Stimulated activated naive CD8-positive, alpha-beta T cell treated with anti-CD3 and anti-CD28 coated beads, Interleukin-15, amount 100 ng/mL, for 72 hours (primary cell): Measurements from ENCODE around the gene S100B.

Experiments used
- ATAC-seq: fragments of 150-1000 bp; cut with Tn5 transposase; 2 replicates; pipeline ENCODE4 v1.10.0; 2021; ENCODE audit warnings: mild to moderate bottlenecking, moderate library complexity
- DNase-seq, 2 donors: peaks; one replicate each; pipeline ENCODE4 v3.0.0; 2021 to 2022
- H3K27ac Mint-ChIP-seq, 2 donors: one replicate each; pipeline ENCODE4 v1.8.0; 2022; ENCODE audit warnings: mild to moderate bottlenecking in 2 of 2, mixed read lengths in 2 of 2, moderate library complexity in 2 of 2
- H3K27me3 Mint-ChIP-seq: one replicate; pipeline ENCODE4 v1.8.0; 2022; ENCODE audit warnings: mixed read lengths
- H3K4me1 Mint-ChIP-seq: one replicate; pipeline ENCODE4 v1.8.0; 2022; ENCODE audit warnings: mild to moderate bottlenecking, mixed read lengths
- H3K4me3 Mint-ChIP-seq, 2 donors: one replicate each; pipeline ENCODE4 v1.8.0; 2022; ENCODE audit warnings: mild to moderate bottlenecking in 2 of 2, mixed read lengths in 2 of 2, moderate library complexity in 1 of 2
- H3K9me3 Mint-ChIP-seq, 2 donors: one replicate each; pipeline ENCODE4 v1.8.0; 2022; ENCODE audit warnings: mixed read lengths in 2 of 2

The S100B gene

GRCh38 chr21:46618738-46619379 lies 14.0 kb upstream of the S100B start:
- peaks cover 55% of the 10 kb centered on the region for H3K4me1 Mint-ChIP-seq
- no peak overlapping the region for H3K27ac Mint-ChIP-seq
- ATAC-seq (no peak), DNase-seq (no peak)
- H3K27me3 Mint-ChIP-seq, result no peaks in the 10 kb centered on the region
- no peaks in the 10 kb centered on the region for H3K9me3 Mint-ChIP-seq
- H3K4me3 Mint-ChIP-seq, result no peak overlapping the region

- no peak for ATAC-seq
Observed at GRCh38 chr21:46617267-46618051, 12.6 kb upstream of the S100B start.

GRCh38 chr21:46616656-46617055 lies 11.8 kb upstream of the S100B start:
- no peaks in the 10 kb centered on the region for H3K9me3 Mint-ChIP-seq
- no peak overlapping the region for H3K4me3 Mint-ChIP-seq
- H3K4me1 Mint-ChIP-seq, result peaks cover 46% of the 10 kb centered on the region
- DNase-seq (no peak), ATAC-seq (no peak)
- H3K27me3 Mint-ChIP-seq, result no peaks in the 10 kb centered on the region
- H3K27ac Mint-ChIP-seq, result no peak overlapping the region

More at GRCh38 chr21:46617267-46618051, 12.6 kb upstream of the S100B start:
- Mint-ChIP-seq H3K9me3 (no peaks in the 10 kb centered on the region), H3K27ac (no peak overlapping the region), H3K27me3 (no peaks in the 10 kb centered on the region), H3K4me3 (no peak overlapping the region), H3K4me1 (peaks cover 54% of the 10 kb centered on the region)
- DNase-seq, result no peak

GRCh38 chr21:46616050-46616449 lies 11.2 kb upstream of the S100B start:
- ATAC-seq (no peak), DNase-seq (no peak)
- Mint-ChIP-seq H3K4me1 (peaks cover 40% of the 10 kb centered on the region), H3K4me3 (no peak overlapping the region), H3K9me3 (no peaks in the 10 kb centered on the region), H3K27ac (no peak overlapping the region), H3K27me3 (no peaks in the 10 kb centered on the region)

- peaks cover 3 to 8% of the 10 kb centered on the region in 2 donors for H3K9me3 Mint-ChIP-seq
- H3K27ac Mint-ChIP-seq, result no peak overlapping the region
- H3K4me1 Mint-ChIP-seq, result peaks cover 28% of the 10 kb centered on the region
- no peaks in the 10 kb centered on the region for H3K27me3 Mint-ChIP-seq
- DNase-seq, result no peak
- ATAC-seq, result no peak
- no peak overlapping the region for H3K4me3 Mint-ChIP-seq
Observed at GRCh38 chr21:46613391-46613790, 8.5 kb upstream of the S100B start.

- H3K4me3 Mint-ChIP-seq, result no peak overlapping the region
Observed at GRCh38 chr21:46610018-46610701, 5.3 kb upstream of the S100B start.

GRCh38 chr21:46608672-46609111 lies 3.8 kb upstream of the S100B start:
- Mint-ChIP-seq H3K4me3 (no peak overlapping the region), H3K27me3 (no peaks in the 10 kb centered on the region), H3K9me3 (peaks cover 3 to 8% of the 10 kb centered on the region in 2 donors), H3K27ac (no peak overlapping the region), H3K4me1 (peaks cover 45% of the 10 kb centered on the region)
- DNase-seq (no peak), ATAC-seq (no peak)

More at GRCh38 chr21:46610018-46610701, 5.3 kb upstream of the S100B start:
- ATAC-seq, result no peak
- Mint-ChIP-seq H3K27me3 (no peaks in the 10 kb centered on the region), H3K9me3 (peaks cover 3 to 8% of the 10 kb centered on the region in 2 donors), H3K4me1 (peaks cover 44% of the 10 kb centered on the region), H3K27ac (no peak overlapping the region)
- DNase-seq, result no peak

GRCh38 chr21:46607636-46608035 lies 2.8 kb upstream of the S100B start:
- ATAC-seq (no peak), DNase-seq (no peak)
- H3K4me3 Mint-ChIP-seq, result no peak overlapping the region
- peaks cover 3 to 8% of the 10 kb centered on the region in 2 donors for H3K9me3 Mint-ChIP-seq
- no peaks in the 10 kb centered on the region for H3K27me3 Mint-ChIP-seq
- H3K27ac Mint-ChIP-seq, result no peak overlapping the region
- H3K4me1 Mint-ChIP-seq, result peaks cover 40% of the 10 kb centered on the region

- peak overlapping the region; percentile 37 to 75 for H3K4me3 Mint-ChIP-seq
- peak; percentile 39 for ATAC-seq
- peaks cover 3 to 8% of the 10 kb centered on the region in 2 donors for H3K9me3 Mint-ChIP-seq
- DNase-seq, result no peak
- peak overlapping the region; percentile 76 to 83 for H3K27ac Mint-ChIP-seq
- H3K27me3 Mint-ChIP-seq, result no peaks in the 10 kb centered on the region
- H3K4me1 Mint-ChIP-seq, result peaks cover 49% of the 10 kb centered on the region
Observed at GRCh38 chr21:46606427-46606813, 1.5 kb upstream of the S100B start.

GRCh38 chr21:46605767-46606426 lies 1.0 kb upstream of the S100B start:
- peaks cover 3 to 8% of the 10 kb centered on the region in 2 donors for H3K9me3 Mint-ChIP-seq
- ATAC-seq, result peak; percentile 93
- DNase-seq, result peak; percentile 49 to 58
- no peaks in the 10 kb centered on the region for H3K27me3 Mint-ChIP-seq
- peak overlapping the region; percentile 75 to 77 for H3K4me3 Mint-ChIP-seq
- peak overlapping the region in 1 of 2 donors; percentile 74 for H3K27ac Mint-ChIP-seq
- H3K4me1 Mint-ChIP-seq, result peaks cover 50% of the 10 kb centered on the region

- no peaks in the 10 kb centered on the region for H3K9me3 Mint-ChIP-seq
- H3K4me3 Mint-ChIP-seq, result peak overlapping the region; percentile 67 to 77
- DNase-seq (no peak), ATAC-seq (peak; percentile 9)
- H3K4me1 Mint-ChIP-seq, result peaks cover 60% of the 10 kb centered on the region
- no peaks in the 10 kb centered on the region for H3K27me3 Mint-ChIP-seq
- H3K27ac Mint-ChIP-seq, result peak overlapping the region in 1 of 2 donors; percentile 87
Observed at GRCh38 chr21:46604329-46604974, 430 bp downstream of the S100B start.

GRCh38 chr21:46603228-46603627 lies 1.7 kb downstream of the S100B start:
- Mint-ChIP-seq H3K9me3 (no peaks in the 10 kb centered on the region), H3K4me1 (peaks cover 68% of the 10 kb centered on the region), H3K4me3 (no peak overlapping the region), H3K27ac (no peak overlapping the region), H3K27me3 (no peaks in the 10 kb centered on the region)
- DNase-seq (no peak), ATAC-seq (no peak)

GRCh38 chr21:46600978-46601377 lies 3.9 kb downstream of the S100B start:
- Mint-ChIP-seq H3K4me3 (no peak overlapping the region), H3K4me1 (peaks cover 53% of the 10 kb centered on the region), H3K9me3 (no peaks in the 10 kb centered on the region), H3K27ac (no peak overlapping the region), H3K27me3 (no peaks in the 10 kb centered on the region)
- no peak for ATAC-seq
- no peak for DNase-seq

GRCh38 chr21:46600305-46600704 lies 4.6 kb downstream of the S100B start:
- Mint-ChIP-seq H3K27ac (no peak overlapping the region), H3K9me3 (no peaks in the 10 kb centered on the region), H3K4me3 (no peak overlapping the region), H3K4me1 (peaks cover 46% of the 10 kb centered on the region), H3K27me3 (no peaks in the 10 kb centered on the region)
- DNase-seq (no peak), ATAC-seq (no peak)
